DOHH2 (cell line): ENCODE data around the gene PPP4R3B.
A peak's percentile ranks its signal among the peaks of the same experiment; 100 is the strongest.

Experiments used
- H3F3A ChIP-seq: fragments of 200-600 bp; sonication (generic), shearing (Covaris generic); 2 replicates; pipeline ENCODE4 v1.6.0; 2016; ENCODE audit warnings: antibody characterized with exemption, mild to moderate bottlenecking; ENCODE audit not compliant: control insufficient read depth, insufficient read depth
- H3K27ac ChIP-seq: fragments of 200-600 bp; sonication (generic); 2 replicates; pipeline ENCODE4 v1.5.1; 2014; ENCODE audit warnings: low read depth, mild to moderate bottlenecking, low read length, moderate library complexity
- H3K27me3 ChIP-seq: fragments of 200-600 bp; sonication (generic); 2 replicates; pipeline ENCODE4 v1.6.1; 2014; ENCODE audit warnings: mild to moderate bottlenecking, low read length, mixed read lengths; ENCODE audit not compliant: control insufficient read depth
- H3K36me3 ChIP-seq: fragments of 200-600 bp; sonication (generic); 2 replicates; pipeline ENCODE4 v1.6.1; 2014; ENCODE audit warnings: mild to moderate bottlenecking, low read length, moderate library complexity, mixed read lengths; ENCODE audit not compliant: control insufficient read depth
- H3K4me1 ChIP-seq: fragments of 200-600 bp; sonication (generic); 2 replicates; pipeline ENCODE4 v1.6.1; 2014; ENCODE audit warnings: mild to moderate bottlenecking, low read length, mixed read lengths; ENCODE audit not compliant: control insufficient read depth
- H3K4me2 ChIP-seq: fragments of 200-600 bp; sonication (generic); 2 replicates; pipeline ENCODE4 v1.6.0; 2014; ENCODE audit warnings: mild to moderate bottlenecking, low read length, moderate library complexity
- H3K4me3 ChIP-seq: fragments of 200-600 bp; sonication (generic); 2 replicates; pipeline ENCODE4 v1.5.1; 2014; ENCODE audit warnings: mild to moderate bottlenecking, low read length, mixed read lengths
- H3K79me2 ChIP-seq: fragments of 200-600 bp; sonication (generic); 2 replicates; pipeline ENCODE4 v1.6.1; 2014; ENCODE audit warnings: mild to moderate bottlenecking, low read length, mixed read lengths; ENCODE audit not compliant: control insufficient read depth
- H3K9me2 ChIP-seq: fragments of 200-600 bp; sonication (generic); replicated peaks from 2 replicates; pipeline ENCODE4 v1.6.1; 2014; ENCODE audit warnings: mild to moderate bottlenecking, low read length, mixed read lengths; ENCODE audit not compliant: control insufficient read depth
- H3K9me3 ChIP-seq: fragments of 200-600 bp; sonication (generic); 2 replicates; pipeline ENCODE4 v1.6.1; 2014; ENCODE audit warnings: antibody characterized with exemption, low read length, mixed read lengths; ENCODE audit not compliant: control insufficient read depth, insufficient read depth
- H4K20me1 ChIP-seq: fragments of 200-600 bp; sonication (generic); 2 replicates; pipeline ENCODE4 v1.6.0; 2014; ENCODE audit warnings: low read depth, mild to moderate bottlenecking, antibody characterized with exemption, low read length, moderate library complexity; ENCODE audit not compliant: control insufficient read depth, insufficient read depth
- CTCF ChIP-seq: fragments of 200-600 bp; sonication (generic); IDR thresholded peaks from one replicate; pipeline ENCODE4 v1.5.1; 2014; ENCODE audit warnings: antibody characterized with exemption, mild to moderate bottlenecking, low read depth, low read length; ENCODE audit not compliant: poor library complexity, severe bottlenecking
- EZH2phosphoT487 ChIP-seq: fragments of 200-600 bp; sonication (generic); IDR thresholded peaks from 2 replicates; pipeline ENCODE4 v1.6.1; 2017; ENCODE audit warnings: borderline replicate concordance, mild to moderate bottlenecking, antibody characterized with exemption, low read length, moderate library complexity, mixed read lengths

The PPP4R3B gene

GRCh38 chr2:55636831-55637230 lies 19.4 kb upstream of the PPP4R3B start:
- peaks cover 64% of the 10 kb centered on the region for H3K36me3 ChIP-seq
- no peaks in the 10 kb centered on the region for H3K79me2 ChIP-seq
- no peaks in the 10 kb centered on the region for H4K20me1 ChIP-seq
- no peaks in the 10 kb centered on the region for H3K27me3 ChIP-seq
- no peaks in the 10 kb centered on the region for H3K9me2 ChIP-seq
- peaks cover 11% of the 10 kb centered on the region for H3F3A ChIP-seq
- no peak for TF ChIP-seq EZH2phosphoT487
- TF ChIP-seq CTCF, result no peak
- H3K9me3 ChIP-seq, result no peaks in the 10 kb centered on the region
- H3K27ac ChIP-seq, result no peak overlapping the region
- no peak overlapping the region for H3K4me3 ChIP-seq
- H3K4me2 ChIP-seq, result no peak overlapping the region
- no peaks in the 10 kb centered on the region for H3K4me1 ChIP-seq

- Histone ChIP-seq H3F3A (peaks cover 20% of the 10 kb centered on the region), H3K27ac (no peak overlapping the region), H3K36me3 (peaks cover 22% of the 10 kb centered on the region), H3K9me2 (no peaks in the 10 kb centered on the region), H3K4me1 (no peaks in the 10 kb centered on the region), H4K20me1 (no peaks in the 10 kb centered on the region), H3K4me3 (no peak overlapping the region), H3K27me3 (no peaks in the 10 kb centered on the region), H3K4me2 (no peak overlapping the region), H3K79me2 (peaks cover 42% of the 10 kb centered on the region), H3K9me3 (no peaks in the 10 kb centered on the region)
- TF ChIP-seq EZH2phosphoT487, result no peak
Measured at GRCh38 chr2:55628931-55629330, 11.5 kb upstream of the PPP4R3B start.

GRCh38 chr2:55627915-55628314 lies 10.5 kb upstream of the PPP4R3B start:
- no peak for TF ChIP-seq EZH2phosphoT487
- TF ChIP-seq CTCF, result no peak
- Histone ChIP-seq H3K36me3 (peaks cover 26% of the 10 kb centered on the region), H4K20me1 (0 out of 2 replicates have a peak, but pooled peaks cover 3% of the 10 kb centered on the region), H3K4me1 (peaks cover 2% of the 10 kb centered on the region; the same call in 1 of the 2 replicates), H3K4me3 (no peak overlapping the region), H3K27me3 (no peaks in the 10 kb centered on the region), H3K4me2 (no peak overlapping the region), H3K27ac (no peak overlapping the region), H3K79me2 (peaks cover 53% of the 10 kb centered on the region), H3F3A (peaks cover 16% of the 10 kb centered on the region), H3K9me3 (no peaks in the 10 kb centered on the region), H3K9me2 (no peaks in the 10 kb centered on the region)

GRCh38 chr2:55621802-55622201 lies 4.4 kb upstream of the PPP4R3B start:
- H3K4me3 ChIP-seq, result 0 out of 2 replicates have a peak overlapping the region, but pooled peaks have one; percentile 6
- peaks cover 39% of the 10 kb centered on the region for H3K4me1 ChIP-seq
- H3K9me3 ChIP-seq, result no peaks in the 10 kb centered on the region
- H4K20me1 ChIP-seq, result peaks cover 21% of the 10 kb centered on the region
- H3K27ac ChIP-seq, result no peak overlapping the region
- no peak for TF ChIP-seq EZH2phosphoT487
- no peak for TF ChIP-seq CTCF
- H3K79me2 ChIP-seq, result peaks cover 93% of the 10 kb centered on the region
- H3F3A ChIP-seq, result peaks cover 3% of the 10 kb centered on the region; the same call in 1 of the 2 replicates
- no peaks in the 10 kb centered on the region for H3K9me2 ChIP-seq
- no peaks in the 10 kb centered on the region for H3K27me3 ChIP-seq
- peak overlapping the region; percentile 92; the same call in 1 of the 2 replicates for H3K4me2 ChIP-seq
- H3K36me3 ChIP-seq, result peaks cover 69% of the 10 kb centered on the region
